Measurements from ENCODE around the gene TRIM62.
"Not testable (repeated sequence)": the region's sequence is repeated elsewhere in the genome, so short reads cannot be mapped to it uniquely, and the experiment has no call there.

The TRIM62 gene

DNA sequence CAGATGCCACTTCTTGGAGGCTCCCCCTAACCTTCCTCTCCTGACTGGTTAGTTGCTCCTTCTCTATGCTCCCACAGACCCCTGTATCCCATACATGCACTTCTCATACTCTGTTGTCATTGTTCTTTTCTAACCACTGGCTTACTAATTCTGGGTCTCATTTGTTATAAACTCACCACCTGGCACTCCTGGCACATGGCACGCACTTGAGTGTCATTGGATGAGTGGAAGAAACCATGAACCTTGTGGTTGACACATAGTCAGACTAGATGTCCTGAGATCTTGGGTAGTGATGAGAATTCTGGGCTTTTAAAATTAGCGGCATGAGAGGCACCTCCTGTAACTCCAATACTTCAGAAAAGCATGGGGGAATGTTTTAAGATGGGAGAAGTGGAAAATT, 49.3 kb downstream of the TRIM62 start:
- no peak for DNase-seq

- no peak for DNase-seq
Measured at GRCh38 chr1:33131191-33131590, 50.7 kb downstream of the TRIM62 start.

GRCh38 chr1:33130297-33130696, 51.5 kb downstream of the TRIM62 start:
- DNase-seq = no peak

DNA sequence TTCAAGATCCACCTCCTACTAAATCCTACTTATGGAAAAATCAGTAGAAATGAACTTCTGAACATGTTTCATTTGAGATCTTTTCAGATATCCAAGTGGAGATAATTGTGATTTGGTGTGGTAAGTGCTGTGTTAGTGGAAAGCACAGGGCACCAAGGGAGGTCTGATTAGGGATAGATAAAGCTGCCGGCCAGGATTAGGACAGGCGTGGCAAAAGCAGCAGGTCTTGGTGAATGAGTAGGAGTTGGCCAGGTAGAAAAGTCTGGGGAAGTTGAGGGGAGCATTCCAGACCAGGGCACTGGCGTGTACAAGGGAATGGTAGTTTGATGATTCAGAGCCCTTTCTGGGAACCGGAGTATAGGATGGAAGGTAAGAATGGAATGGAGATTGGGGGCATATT, 53.1 kb downstream of the TRIM62 start:
- no peak for DNase-seq

DNA sequence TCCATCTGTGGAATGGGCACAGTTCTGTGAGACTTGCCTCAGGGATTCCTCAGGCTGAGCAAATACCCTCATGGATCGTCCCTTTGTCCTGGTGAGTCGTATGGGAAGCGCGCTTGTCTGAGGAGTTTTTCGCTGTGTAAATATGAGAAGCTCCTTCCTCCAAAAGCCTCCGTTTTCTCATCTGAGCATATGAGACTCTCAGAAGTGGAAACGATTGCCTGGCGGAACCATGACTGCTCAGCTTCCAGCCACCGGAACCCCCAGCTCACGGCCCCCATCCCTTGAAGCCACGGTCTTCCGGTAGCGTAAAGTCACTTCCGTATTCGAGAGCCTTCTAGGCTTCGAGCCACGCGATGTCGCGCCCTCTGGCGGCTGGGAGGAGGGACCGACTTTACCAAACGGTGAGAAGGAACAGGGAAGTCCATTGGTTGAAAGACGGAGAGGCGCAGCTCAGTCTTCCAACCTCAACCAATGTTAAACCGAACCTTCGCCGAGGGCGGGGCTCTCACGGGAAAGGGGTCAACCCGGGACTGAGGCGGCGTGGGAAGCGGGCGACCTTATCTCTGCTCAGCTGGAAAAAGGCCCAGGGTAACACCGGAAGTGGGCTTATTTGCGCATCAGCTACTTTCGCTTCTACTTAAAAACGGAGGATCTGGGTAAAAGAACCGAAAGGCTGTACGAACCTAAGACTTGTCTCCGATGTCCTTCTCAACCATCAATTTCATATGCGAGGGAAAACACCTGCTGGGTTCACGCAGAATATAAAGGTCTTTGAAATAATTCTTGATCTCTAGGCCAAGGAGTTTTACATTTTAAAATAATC, 54.6 kb downstream of the TRIM62 start:
- peak; percentile 99 for DNase-seq

GRCh38 chr1:33126411-33127000, 55.3 kb downstream of the TRIM62 start:
- no peak for DNase-seq

DNA sequence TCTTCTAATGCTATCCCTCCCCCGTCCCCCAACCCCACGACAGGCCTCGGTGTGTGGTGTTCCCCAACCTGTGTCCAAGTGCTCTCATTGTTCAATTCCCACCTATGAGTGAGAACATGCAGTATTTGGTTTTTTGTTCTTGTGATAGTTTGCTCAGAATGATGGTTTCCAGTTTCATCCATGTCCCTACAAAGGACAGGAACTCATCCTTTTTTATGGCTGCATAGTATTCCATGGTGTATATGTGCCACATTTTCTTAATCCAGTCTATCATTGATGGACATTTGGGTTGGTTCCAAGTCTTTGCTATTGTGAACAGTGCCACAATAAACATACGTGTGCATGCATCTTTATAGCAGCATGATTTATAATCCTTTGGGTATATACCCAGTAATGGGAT, 57.2 kb downstream of the TRIM62 start:
- not testable (repeated sequence) for DNase-seq

GRCh38 chr1:33123266-33123665, 58.6 kb downstream of the TRIM62 start:
- DNase-seq = no peak

DNA sequence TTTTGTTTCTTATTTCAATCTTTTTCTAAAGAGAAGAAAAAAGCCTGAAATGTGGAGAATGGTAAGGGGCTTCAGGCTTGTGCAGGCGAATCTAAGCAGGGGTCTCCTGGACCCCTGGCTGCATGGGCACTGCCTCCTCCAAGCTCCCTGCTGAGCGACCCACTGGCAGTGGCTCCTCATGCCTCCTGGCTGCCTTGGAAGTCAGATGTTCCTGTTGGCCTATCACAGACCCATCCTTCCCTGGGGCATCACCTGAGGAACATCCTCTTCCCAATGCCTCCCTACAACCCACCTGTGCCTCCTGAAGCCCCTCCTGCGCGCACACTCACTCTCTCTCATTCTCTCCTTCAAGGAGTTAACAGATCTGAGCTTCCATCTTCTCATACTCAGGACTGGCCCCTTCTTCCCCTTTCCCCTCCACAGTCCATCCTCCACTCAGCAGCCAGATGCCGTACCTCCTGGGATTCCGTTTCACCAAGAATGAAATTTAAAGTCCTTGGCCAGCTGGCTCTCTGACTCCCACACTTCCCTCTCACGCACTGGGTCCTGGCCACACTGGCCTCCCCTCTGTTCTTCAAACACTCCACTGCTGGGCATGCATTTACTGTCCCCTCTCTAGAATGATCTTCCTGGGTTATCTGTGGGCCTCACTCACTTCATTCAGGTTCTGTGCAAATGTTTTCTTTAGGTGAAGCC, 59.2 kb downstream of the TRIM62 start:
- no peak for DNase-seq

DNA sequence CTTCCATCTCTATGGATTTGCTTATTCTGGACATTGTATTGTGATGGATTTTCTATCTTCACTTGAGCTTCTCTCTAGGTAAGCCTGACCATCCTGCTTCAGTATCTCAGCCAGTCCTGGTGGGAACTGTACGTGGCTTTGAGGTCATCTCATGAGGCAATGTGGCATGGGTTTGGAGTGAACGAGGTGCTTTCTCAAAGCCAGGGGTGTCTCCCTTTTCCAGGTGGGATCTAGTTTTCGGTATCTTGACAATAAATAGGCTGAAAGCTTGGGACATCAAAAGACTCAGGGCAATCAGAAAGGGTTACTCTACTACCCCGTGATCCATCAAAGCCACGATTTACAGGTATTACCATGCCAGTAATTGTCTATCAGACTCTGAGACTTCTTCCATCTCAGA, 60.1 kb downstream of the TRIM62 start:
- DNase-seq = no peak

GRCh38 chr1:33120436-33121231, 61.2 kb downstream of the TRIM62 start:
- DNase-seq = no peak

GRCh38 chr1:33119532-33120217, 62.2 kb downstream of the TRIM62 start:
- DNase-seq = no peak

- no peak for DNase-seq
Measured at GRCh38 chr1:33119050-33119449, 62.8 kb downstream of the TRIM62 start.

- no peak for DNase-seq
Measured at GRCh38 chr1:33118274-33118673, 63.6 kb downstream of the TRIM62 start.

DNA sequence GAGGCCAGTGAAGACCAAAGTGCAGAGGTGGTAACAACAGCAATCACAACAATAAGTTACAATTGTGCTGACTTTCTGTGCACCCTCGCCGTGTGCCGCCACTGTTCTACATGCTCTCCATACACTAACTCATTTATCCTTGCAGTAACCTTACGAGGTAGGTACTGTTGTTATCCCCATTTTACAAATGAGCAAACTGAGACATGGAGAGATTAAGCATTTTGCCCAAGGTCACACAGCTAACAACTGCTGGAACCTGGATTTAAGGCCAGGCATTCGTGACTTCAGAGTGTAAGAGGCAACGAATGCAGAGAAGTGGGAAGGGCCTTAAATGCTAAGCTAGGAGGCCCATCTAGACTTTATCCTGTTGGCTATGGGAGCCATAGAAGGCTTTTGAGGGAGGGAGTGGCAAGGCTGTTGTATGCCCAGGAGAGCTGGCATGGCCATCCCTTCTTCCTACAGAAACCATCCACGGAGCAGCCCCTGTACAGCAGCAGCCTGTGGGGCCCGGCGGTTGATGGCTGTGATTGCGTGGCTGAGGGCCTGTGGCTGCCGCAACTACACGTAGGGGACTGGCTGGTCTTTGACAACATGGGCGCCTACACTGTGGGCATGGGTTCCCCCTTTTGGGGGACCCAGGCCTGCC, 64.3 kb downstream of the TRIM62 start:
- no peak for DNase-seq

DNA sequence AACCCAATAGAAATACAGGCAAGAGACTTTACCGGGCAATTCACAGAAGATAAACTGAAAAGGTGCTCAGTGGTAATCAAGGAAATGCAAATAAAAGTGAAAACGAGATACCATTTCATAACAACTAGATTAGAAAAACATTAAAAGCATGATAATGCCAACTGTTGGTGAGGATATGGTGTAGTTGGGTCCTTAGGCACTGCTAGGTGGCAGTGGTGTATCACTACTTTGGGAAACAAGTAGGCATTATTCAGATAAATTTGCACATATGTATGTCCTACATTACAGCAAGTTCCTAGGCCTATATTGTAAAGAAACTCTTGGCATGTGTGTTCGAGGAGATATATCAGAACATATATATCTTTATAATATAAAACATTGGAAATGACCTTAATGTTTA, 69.9 kb downstream of the TRIM62 start:
- DNase-seq = no peak

DNA sequence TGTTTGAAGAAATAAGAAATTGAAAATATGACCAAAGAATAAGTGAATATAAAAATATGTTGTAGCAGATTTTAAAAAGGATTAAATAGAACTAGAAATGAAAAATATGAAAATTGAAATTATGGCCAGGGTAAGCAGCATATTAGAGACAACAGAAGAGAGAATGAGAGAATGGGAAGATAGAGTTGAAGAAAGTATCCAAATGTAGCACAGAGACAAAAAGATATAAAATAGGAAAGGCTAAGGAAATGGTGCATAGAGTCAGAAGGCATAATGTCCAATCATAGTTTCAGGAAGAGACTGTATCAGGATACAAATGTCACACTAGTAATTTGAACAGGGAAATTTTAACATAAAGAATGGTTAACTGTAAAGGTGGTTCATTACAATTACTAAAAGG, 71.4 kb downstream of the TRIM62 start:
- no peak for DNase-seq

GRCh38 chr1:33100119-33100415, 81.8 kb downstream of the TRIM62 start:
- DNase-seq = not testable (repeated sequence)

GRCh38 chr1:33099290-33100118, 82.3 kb downstream of the TRIM62 start:
- DNase-seq = peak; percentile 70

- no peak for DNase-seq
Measured at GRCh38 chr1:33098371-33098770, 83.5 kb downstream of the TRIM62 start.

- no peak for DNase-seq
Measured at GRCh38 chr1:33097762-33098161, 84.1 kb downstream of the TRIM62 start.
